Measurements from ENCODE around the gene CCDC170.

The CCDC170 gene

DNA sequence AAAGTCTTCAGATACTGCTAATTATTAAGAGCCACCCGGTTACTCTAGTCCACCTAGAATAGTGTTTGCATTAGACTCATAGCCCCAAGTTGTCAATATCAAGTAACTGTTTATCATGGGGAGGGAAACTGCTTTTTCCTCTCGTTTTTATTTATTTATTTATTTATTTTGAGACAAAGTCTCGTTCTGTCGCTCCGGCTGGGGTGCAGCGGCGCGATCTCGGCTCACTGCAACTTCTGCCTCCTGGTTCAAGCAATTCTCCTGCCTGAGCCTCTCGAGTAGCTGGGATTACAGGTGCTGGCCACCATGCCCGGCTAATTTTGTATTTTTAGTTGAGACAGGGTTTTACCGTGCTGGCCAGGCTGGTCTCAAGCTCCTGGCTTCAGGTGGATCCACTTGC, 16.1 kb upstream of the CCDC170 start:
- DNase-seq (ENCODE audit: low read depth), result no peak
- TF ChIP-seq, protein P1, sequence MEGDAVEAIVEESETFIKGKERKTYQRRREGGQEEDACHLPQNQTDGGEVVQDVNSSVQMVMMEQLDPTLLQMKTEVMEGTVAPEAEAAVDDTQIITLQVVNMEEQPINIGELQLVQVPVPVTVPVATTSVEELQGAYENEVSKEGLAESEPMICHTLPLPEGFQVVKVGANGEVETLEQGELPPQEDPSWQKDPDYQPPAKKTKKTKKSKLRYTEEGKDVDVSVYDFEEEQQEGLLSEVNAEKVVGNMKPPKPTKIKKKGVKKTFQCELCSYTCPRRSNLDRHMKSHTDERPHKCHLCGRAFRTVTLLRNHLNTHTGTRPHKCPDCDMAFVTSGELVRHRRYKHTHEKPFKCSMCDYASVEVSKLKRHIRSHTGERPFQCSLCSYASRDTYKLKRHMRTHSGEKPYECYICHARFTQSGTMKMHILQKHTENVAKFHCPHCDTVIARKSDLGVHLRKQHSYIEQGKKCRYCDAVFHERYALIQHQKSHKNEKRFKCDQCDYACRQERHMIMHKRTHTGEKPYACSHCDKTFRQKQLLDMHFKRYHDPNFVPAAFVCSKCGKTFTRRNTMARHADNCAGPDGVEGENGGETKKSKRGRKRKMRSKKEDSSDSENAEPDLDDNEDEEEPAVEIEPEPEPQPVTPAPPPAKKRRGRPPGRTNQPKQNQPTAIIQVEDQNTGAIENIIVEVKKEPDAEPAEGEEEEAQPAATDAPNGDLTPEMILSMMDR (conservative IDR thresholded peaks at IDR 0.05; ENCODE audit: low read depth, low read length), result no peak
- H3K4me3 ChIP-seq (ENCODE audit: low read depth, low read length), result no peak overlapping the region

DNA sequence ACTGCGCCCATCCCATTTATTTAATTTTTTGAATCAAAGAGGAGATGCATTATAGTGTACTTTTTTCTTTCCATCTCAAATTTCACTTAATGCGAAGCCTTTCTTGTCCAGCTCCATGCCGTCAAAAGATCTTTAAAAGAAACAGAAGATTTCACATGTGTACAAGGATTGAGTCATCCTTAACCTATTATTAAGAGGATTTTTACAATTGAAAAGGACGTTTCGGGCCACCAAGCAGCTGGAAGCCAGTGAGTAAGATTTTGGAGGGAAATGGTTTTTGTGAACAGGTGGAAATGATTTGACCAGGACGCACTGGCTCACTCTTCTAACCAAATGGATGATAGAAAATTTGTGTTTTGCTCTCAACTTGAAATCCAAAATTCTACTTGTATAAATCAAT, 15.1 kb upstream of the CCDC170 start:
- H3K4me3 ChIP-seq (ENCODE audit: low read depth, low read length), result no peak overlapping the region
- DNase-seq (ENCODE audit: low read depth), result no peak
- TF ChIP-seq, protein P1 (conservative IDR thresholded peaks at IDR 0.05; ENCODE audit: low read depth, low read length), result no peak

DNA sequence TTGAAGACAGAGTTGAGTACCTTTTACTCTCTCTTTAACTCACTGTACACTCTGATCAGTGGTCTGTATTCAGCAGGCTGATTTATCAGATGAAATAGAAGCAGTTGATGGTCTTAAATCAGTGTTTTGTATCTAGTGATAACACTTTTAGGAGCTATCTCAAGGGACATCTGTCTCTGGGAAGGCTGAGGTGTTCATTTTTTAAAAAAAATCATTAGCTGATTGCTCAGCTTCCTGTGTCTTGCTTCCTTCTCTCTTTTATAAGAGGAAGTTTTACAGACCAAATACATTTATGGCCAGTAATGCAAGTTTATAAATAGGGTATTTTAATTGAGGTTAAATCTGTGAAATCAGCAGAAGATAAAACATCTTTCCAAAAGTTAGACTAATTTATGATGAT, 12.0 kb upstream of the CCDC170 start:
- H3K4me3 ChIP-seq (ENCODE audit: low read depth, low read length), result no peak overlapping the region
- TF ChIP-seq, protein P1 (conservative IDR thresholded peaks at IDR 0.05; ENCODE audit: low read depth, low read length), result no peak
- no peak for DNase-seq (ENCODE audit: low read depth)

DNA sequence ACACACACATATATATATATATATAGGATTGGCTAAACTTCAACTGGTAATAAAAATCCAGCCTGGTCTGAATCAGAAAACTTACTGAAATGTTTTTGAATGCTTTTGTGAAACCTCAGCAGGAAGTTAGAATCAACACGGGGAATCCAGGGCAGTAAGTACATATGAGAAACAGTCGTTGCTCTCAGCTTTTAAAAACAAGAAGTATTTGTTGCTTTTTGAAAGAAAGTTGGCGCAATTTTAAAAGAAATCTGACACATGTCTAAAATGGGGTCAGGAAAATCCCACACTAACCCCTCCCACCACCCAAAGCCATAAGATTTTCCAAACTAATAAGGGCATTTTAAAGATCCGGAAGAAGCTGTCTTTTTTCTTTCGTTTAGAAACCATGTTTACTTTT, 11.5 kb upstream of the CCDC170 start:
- TF ChIP-seq, protein P1 (conservative IDR thresholded peaks at IDR 0.05; ENCODE audit: low read depth, low read length), result no peak
- peak; percentile 75 for DNase-seq (ENCODE audit: low read depth)
- H3K4me3 ChIP-seq (ENCODE audit: low read depth, low read length), result peak overlapping the region; percentile 41

DNA sequence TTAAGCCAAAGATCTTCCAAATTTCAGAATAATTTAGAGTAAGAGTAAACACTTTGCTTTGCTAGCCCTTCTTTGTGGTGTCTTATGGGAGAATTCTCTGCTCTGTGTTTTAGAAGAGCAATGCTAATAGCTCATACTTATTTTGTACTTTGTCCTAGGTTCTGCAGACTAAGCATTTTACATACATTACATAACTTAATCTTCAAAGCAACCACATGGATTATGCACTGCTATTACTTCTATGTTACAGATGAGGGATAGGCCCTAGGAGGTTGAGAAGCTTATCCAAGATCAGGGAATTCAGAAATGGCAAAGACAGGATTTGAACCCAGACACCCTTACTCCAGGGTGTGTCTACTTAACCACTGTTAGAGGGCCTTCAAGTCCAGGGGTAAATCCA, 9.8 kb upstream of the CCDC170 start:
- H3K4me3 ChIP-seq (ENCODE audit: low read depth, low read length), result no peak overlapping the region
- DNase-seq (ENCODE audit: low read depth), result no peak
- TF ChIP-seq, protein P1 (conservative IDR thresholded peaks at IDR 0.05; ENCODE audit: low read depth, low read length), result no peak

DNA sequence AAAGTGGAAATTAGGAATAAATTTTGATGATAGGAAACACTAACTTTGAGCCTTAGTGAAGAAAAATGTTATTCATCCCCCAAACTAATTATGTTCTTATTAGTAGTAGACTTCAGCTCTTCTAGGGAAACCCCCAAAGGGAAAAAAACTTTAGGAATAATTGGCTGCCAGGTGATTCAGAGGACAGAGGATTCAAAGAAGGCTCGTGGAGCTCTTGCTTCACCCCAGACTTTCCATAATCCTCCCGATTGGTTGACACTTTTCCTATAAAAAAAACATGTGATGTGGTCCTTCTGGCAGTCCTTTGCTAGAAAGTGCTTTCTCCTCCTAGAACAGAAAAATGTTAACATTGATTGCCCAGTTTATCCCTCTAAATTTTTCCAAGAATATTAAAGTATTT, 5.6 kb upstream of the CCDC170 start:
- no peak overlapping the region for H3K4me3 ChIP-seq (ENCODE audit: low read depth, low read length)

DNA sequence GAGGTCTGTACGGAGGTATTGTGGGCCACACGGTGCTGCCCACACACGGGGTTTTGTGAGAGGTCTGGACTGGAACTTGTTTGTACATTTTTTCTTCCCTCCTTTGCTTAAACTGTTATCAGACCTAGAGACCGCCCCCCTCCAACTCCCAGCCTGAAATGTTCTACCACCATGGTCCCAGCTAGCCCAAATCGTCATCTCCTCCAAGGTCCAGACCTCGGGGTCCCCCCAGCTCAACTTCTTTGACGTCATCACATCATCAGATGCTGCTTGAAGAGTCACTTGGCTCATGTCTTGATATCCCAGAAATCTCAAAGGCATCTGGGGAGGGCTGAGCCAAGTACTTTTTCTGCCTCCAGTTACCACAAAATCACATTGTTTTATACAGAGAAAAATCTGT, 2.8 kb upstream of the CCDC170 start:
- TF ChIP-seq, protein P1 (conservative IDR thresholded peaks at IDR 0.05; ENCODE audit: low read depth, low read length), result no peak
- H3K4me3 ChIP-seq (ENCODE audit: low read depth, low read length), result no peak overlapping the region
- DNase-seq (ENCODE audit: low read depth), result no peak

More for the DNA sequence above, 5.6 kb upstream of the CCDC170 start:
- DNase-seq (ENCODE audit: low read depth), result no peak
- TF ChIP-seq, protein P1 (conservative IDR thresholded peaks at IDR 0.05; ENCODE audit: low read depth, low read length), result no peak

Measured in choroid plexus epithelial cell (primary cell).